HepG2 (cell line): Measurements from ENCODE around the gene ATP2B2. TPM values are rescaled to one million over a fixed set of nuclear protein-coding genes. Genes with fewer than 3 reads are reported as not detected.

ENCODE experiments used
- ATAC-seq: fragments of 200-7000 bp; cut with Tn5 transposase; 3 replicates; pipeline ENCODE4 v1.9.1; 2020; ENCODE audit warnings: mild to moderate bottlenecking, moderate library complexity
- BruUV-seq: library from RNA; stranded (reverse); fragments of 400-500 nt; replicated peaks from 2 replicates; lab custom pipeline; 2021; lab: Mats Ljungman, UMichigan
- CTCF ChIA-PET: fragments of 300-600 bp; formaldehyde crosslinking; extraction: SDS; loops from one replicate; lab custom pipeline; 2021; ENCODE audit warnings: low total read pairs, inconsistent platforms, low intra/inter-chr PET ratio; lab: Yijun Ruan, JAX
- POLR2A ChIA-PET: fragments of 350-600 bp; sonication (Branson Sonifier 250); formaldehyde crosslinking; loops from one replicate; lab custom pipeline; 2020; ENCODE audit warnings: antibody characterized with exemption, inconsistent platforms; lab: Yijun Ruan, JAX
- DNase-seq: peaks from one replicate; pipeline ENCODE4 v3.0.0-alpha.2; 2015; ENCODE audit warnings: low spot score
- FAIRE-seq: peaks from 3 replicates; lab custom pipeline; 2011; peaks lifted over from hg19 to GRCh38; lab: Jason Lieb, UNC
- H2AFZ ChIP-seq: one replicate; pipeline ENCODE4 v1.6.1; 2011; ENCODE audit warnings: low read length, inconsistent platforms
- H3K27ac ChIP-seq: fragments of 300-600 bp; 3 replicates; pipeline ENCODE4 v1.8.0; 2011; ENCODE audit warnings: mixed run types, mild to moderate bottlenecking, mixed read lengths, low read length, inconsistent platforms; ENCODE audit not compliant: insufficient read depth; ENCODE audit errors: extremely low read length
- H3K27me3 ChIP-seq, 2 experiments: fragments of 200-600 bp in 1 of 2; 2 replicates in 1 of 2; 3 replicates in 1 of 2; pipeline versions ENCODE4 v1.6.0 to v1.8.0; 2011; ENCODE audit warnings: low read length in 2 of 2, mild to moderate bottlenecking in 2 of 2, moderate library complexity in 2 of 2, inconsistent platforms in 1 of 2; ENCODE audit not compliant: insufficient read depth in 2 of 2, control insufficient read depth in 1 of 2
- H3K36me3 ChIP-seq, 2 experiments: fragments of 200-600 bp in 1 of 2; replicated peaks in 1 of 2; 2 replicates in 1 of 2; 3 replicates in 1 of 2; pipeline versions ENCODE4 v1.5.1 to v1.8.0; 2011; ENCODE audit warnings: low read length in 2 of 2, inconsistent platforms in 1 of 2; ENCODE audit not compliant: insufficient read depth in 2 of 2, control insufficient read depth in 1 of 2
- H3K4me1 ChIP-seq: 2 replicates; pipeline ENCODE4 v1.5.1; 2012; ENCODE audit warnings: low read length, inconsistent platforms; ENCODE audit not compliant: insufficient read depth
- H3K4me2 ChIP-seq: 2 replicates; pipeline ENCODE4 v1.6.0; 2011; ENCODE audit warnings: low read depth, low read length, inconsistent platforms
- H3K4me3 ChIP-seq, 3 experiments: fragments of 200-600 bp in 1 of 3; sonication (generic), shearing (Covaris generic) in 1 of 3; replicated peaks in 1 of 3; 2 replicates each; pipeline ENCODE4 v1.5.1; 2011 to 2016; ENCODE audit warnings: low read length in 3 of 3, inconsistent platforms in 2 of 3, low read depth in 2 of 3, mild to moderate bottlenecking in 2 of 3, control low read depth in 1 of 3, mixed read lengths in 1 of 3; ENCODE audit not compliant: insufficient read depth in 1 of 3
- H3K79me2 ChIP-seq: one replicate; pipeline ENCODE4 v1.6.1; 2011; ENCODE audit warnings: low read length, inconsistent platforms; ENCODE audit not compliant: insufficient read depth
- H3K9ac ChIP-seq: 2 replicates; pipeline ENCODE4 v1.6.0; 2011; ENCODE audit warnings: mild to moderate bottlenecking, low read depth, low read length, inconsistent platforms; ENCODE audit not compliant: insufficient read depth
- H3K9me3 ChIP-seq: 2 replicates; pipeline ENCODE4 v1.5.1; 2012; ENCODE audit warnings: mild to moderate bottlenecking, low read length
- H4K20me1 ChIP-seq: 2 replicates; pipeline ENCODE4 v1.6.0; 2011; ENCODE audit warnings: inconsistent platforms, mild to moderate bottlenecking, low read length, moderate library complexity; ENCODE audit not compliant: insufficient read depth
- E2F2 ChIP-seq: sonication (generic); formaldehyde crosslinking; IDR thresholded peaks from 2 replicates; pipeline ENCODE4 v1.4.0; 2020; ENCODE audit warnings: missing genetic modification reagents, borderline replicate concordance
- ZNF687 ChIP-seq: sonication (generic); formaldehyde crosslinking; IDR thresholded peaks from 2 replicates; pipeline ENCODE4 v1.5.1; 2020; ENCODE audit warnings: mild to moderate bottlenecking, missing genetic modification reagents, moderate library complexity
- whole genome bisulfite sequencing: methylation state at CpG from one replicate; pipeline ENCODE4 v1.1.6; 2017; ENCODE audit warnings: low lambda C conversion rate; 5-methylcytosine and 5-hydroxymethylcytosine counted together
- in situ Hi-C: cut with HindIII; loops from 2 replicates; pipeline ENCODE4 v1.10.0; 2017; ENCODE audit warnings: low pct_unique_long_range_greater_than_20kb; ENCODE audit not compliant: extremely low pct_ligation_motif_present
- intact Hi-C: fragments of 100-400 bp; cut with micrococcal nuclease; formaldehyde crosslinking; loops from one replicate; pipeline ENCODE4 v1.10.0; 2022; ENCODE audit not compliant: unreplicated experiment
- polyA plus RNA-seq, 8 experiments: library from polyadenylated mRNA; depleted of rRNA in 3 of 8; stranded (reverse) in 7 of 8; unstranded in 1 of 8; fragments of >200 nt; fragmentation: Illumina TruSeq in 4 of 8; extraction: Trizol in 4 of 8; gene quantifications; 2 replicates each; pipeline versions ENCODE4 v1.2.1 to v1.2.3, GENCODE V29; 2011 to 2016; ENCODE audit warnings: low read depth in 4 of 8, missing spikeins in 1 of 8, mixed read lengths in 1 of 8; ENCODE audit not compliant: insufficient read depth in 1 of 8
- total RNA-seq, 5 experiments: library from RNA; depleted of rRNA; stranded (reverse); fragments of >200 nt; fragmentation: Illumina TruSeq; extraction: Trizol; gene quantifications; 2 replicates each; pipeline ENCODE4 v1.2.3, GENCODE V29; 2016; ENCODE audit warnings: low read depth in 1 of 5

The ATP2B2 gene
- total and polyA plus RNA-seq, 2 of the 13 experiments (the other 11 are each of a cell fraction or from before 2014, with no cell fraction given), result 1.5 to 2.3 TPM

GRCh38 chr3:10358309-10358980, 146.9 kb downstream of the ATP2B2 start:
- ChIA-PET POLR2A (no interaction called here), CTCF (no interaction called here)
- FAIRE-seq, result no peak
- H3K9me3 ChIP-seq, result no peaks in the 10 kb centered on the region
- H4K20me1 ChIP-seq, result no peaks in the 10 kb centered on the region
- no TSS peak for BruUV-seq
- DNase-seq, result no peak
- H2AFZ ChIP-seq, result no peak overlapping the region
- no peak; the same call in 2 of the 3 replicates for ATAC-seq
- no peak overlapping the region for H3K4me2 ChIP-seq
- TF ChIP-seq ZNF687 (CRISPR knock-in tag) (0 out of 2 replicates have a peak, but pooled peaks have one; percentile 12), E2F2 (no peak)
- H3K79me2 ChIP-seq, result no peaks in the 10 kb centered on the region
- in situ Hi-C loops (no loop called here), intact Hi-C loops (no loop called here)
- H3K36me3 ChIP-seq, result no peaks in the 10 kb centered on the region; a peak in 1 of 5 replicates
- no peak overlapping the region for H3K4me3 ChIP-seq
- H3K4me1 ChIP-seq, result no peaks in the 10 kb centered on the region
- 85% methylated on average over 7 of the region's 22 CpGs for WGBS
- no peak overlapping the region for H3K9ac ChIP-seq
- H3K27me3 ChIP-seq, result peaks cover 1 to 9% of the 10 kb centered on the region in 2 experiments; a peak in 1 of 5 replicates
- H3K27ac ChIP-seq, result no peak overlapping the region
